ENCODE data around the gene SPOCD1.

- no peak for TF ChIP-seq CTCF (conservative IDR thresholded peaks at IDR 0.05; ENCODE audit: low read depth, low read length)
- no peak for TF ChIP-seq RCOR1 (IDR thresholded peaks at IDR 0.05; ENCODE audit: insufficient replicate concordance, low read length)
- TF ChIP-seq MAFK (IDR thresholded peaks at IDR 0.05; ENCODE audit: low read depth, low read length): no peak
- no peak for TF ChIP-seq RAD21 (IDR thresholded peaks at IDR 0.05; ENCODE audit: low read length)
Measured at GRCh38 chr1:31814631-31815306, 1.1 kb downstream of the SPOCD1 start.
